GM18870 (cell line): ENCODE data around the gene MEIOB.
"Not testable (repeated sequence)": the region's sequence is repeated elsewhere in the genome, so short reads cannot be mapped to it uniquely, and the experiment has no call there.

Source experiments
- ATAC-seq: cut with Tn5 transposase; IDR thresholded peaks from one replicate; pipeline ENCODE4 v1.9.1; 2021; ENCODE audit warnings: moderate library complexity; ENCODE audit not compliant: unreplicated experiment

MEIOB gene

DNA sequence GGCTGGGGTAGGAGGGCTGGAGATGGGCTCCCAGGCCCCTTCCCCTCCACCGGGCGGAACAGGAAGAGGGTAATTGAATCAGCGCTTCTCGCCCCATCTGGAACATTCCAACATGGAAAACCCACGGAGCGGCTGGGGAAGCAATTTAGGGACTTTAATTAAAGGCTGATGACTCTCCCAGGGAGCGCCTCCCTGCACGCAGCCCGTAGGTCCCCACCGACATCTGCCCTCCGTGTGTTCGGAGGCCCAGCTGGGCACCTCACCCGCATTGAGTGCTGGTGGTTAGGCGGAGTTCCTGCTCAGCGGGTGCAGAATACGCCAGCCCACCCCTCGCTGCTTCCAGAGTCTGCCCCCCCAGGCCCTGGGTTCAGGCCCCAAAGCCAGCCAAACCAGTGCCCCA is 36.2 kb upstream of the MEIOB start:
- ATAC-seq = no peak

- no peak for ATAC-seq
These were observed 35.4 kb upstream of the MEIOB start for GRCh38 chr16:1907226-1907860.

DNA sequence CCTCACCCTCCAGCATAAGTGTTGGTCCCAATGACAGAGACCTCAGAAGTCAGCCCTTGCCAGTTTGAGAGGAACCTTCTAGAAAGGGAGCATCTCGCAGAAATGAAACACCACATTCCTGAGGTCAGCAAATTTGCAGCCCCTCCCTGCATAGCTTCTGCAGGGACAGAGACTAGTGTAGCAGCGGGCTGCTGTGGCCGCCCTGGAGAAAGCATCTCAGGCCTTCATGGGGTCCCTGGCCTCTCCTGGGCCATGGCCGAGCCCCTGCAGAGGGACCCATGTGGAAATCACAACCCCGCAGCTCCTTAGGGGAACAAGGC is 34.8 kb upstream of the MEIOB start:
- no peak for ATAC-seq

- no peak for ATAC-seq
These were observed 34.3 kb upstream of the MEIOB start for GRCh38 chr16:1906055-1906845.

GRCh38 chr16:1903845-1904840 is 32.2 kb upstream of the MEIOB start:
- no peak for ATAC-seq

- ATAC-seq = no peak
These were observed 31.2 kb upstream of the MEIOB start for GRCh38 chr16:1903220-1903574.

DNA sequence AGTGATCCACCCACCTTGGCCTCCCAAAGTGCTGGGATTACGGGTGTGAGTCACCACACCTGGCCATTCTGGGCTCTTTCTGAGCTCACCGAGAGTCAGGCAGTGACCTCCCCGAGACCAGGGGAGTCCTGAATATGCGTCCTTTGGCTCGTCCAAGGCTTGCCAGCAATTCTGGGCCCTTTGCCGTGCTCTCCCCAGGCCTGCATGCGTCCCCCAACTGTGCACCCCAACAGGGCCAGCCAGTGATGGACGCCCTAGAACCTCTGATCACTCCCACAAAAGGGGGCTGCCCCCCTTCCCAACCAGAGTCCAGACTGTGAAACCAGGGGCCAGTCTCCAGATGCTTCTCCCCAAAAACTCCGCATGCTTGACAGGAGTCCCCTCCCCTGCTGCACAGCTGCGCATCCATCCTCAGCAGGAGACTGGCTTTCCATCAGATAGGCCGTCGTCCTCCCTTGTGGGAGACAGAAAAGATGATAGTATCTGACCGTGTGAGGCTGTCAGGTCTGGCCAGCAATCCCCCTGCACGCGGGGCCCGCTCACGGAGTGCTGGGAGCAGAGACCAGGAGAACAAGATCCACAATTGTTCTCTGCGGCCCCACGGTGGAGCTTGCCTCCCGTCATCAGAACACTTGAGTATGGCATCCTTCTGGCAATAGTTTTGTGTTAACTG is 30.7 kb upstream of the MEIOB start:
- ATAC-seq = no peak

- no peak for ATAC-seq
These were observed 28.4 kb upstream of the MEIOB start for GRCh38 chr16:1900452-1900774.

DNA sequence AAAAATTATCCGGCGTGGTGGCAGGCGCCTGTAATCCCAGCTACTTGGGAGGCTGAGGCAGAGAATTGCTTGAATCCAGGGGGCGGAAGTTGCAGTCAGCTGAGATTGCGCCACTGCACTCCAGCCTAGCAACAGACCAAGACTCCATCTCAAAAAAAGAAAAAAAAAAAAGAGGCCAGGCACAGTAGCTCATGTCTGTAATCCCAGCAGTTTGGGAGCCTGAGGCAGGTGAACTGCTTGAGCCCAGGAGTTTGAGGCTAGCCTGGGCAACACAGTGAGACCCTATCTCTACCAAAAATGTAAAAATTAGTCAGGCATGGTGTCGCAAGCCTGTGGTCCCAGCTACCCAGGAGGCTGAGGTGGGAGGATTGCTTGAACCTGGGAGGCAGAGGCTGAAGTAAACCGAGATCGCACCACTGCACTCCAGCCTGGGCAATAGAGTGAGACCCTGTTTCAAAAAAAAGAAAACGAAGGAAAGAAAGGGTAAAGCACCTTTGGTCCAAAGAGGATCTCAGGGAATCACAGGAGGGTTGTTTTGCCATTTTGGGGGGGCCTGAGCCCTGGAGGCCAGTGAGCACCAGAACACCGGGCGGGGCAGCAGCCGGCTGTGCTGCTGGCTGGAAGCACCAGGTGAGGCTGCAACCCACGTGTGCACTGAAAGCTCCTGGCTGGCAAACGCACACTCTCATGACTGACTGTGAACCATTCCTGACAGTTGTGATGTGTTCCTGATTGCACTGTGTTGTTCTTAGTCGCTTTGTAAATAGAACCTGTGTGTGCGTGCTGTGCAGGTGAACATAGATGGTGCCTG is 27.9 kb upstream of the MEIOB start:
- no peak for ATAC-seq

DNA sequence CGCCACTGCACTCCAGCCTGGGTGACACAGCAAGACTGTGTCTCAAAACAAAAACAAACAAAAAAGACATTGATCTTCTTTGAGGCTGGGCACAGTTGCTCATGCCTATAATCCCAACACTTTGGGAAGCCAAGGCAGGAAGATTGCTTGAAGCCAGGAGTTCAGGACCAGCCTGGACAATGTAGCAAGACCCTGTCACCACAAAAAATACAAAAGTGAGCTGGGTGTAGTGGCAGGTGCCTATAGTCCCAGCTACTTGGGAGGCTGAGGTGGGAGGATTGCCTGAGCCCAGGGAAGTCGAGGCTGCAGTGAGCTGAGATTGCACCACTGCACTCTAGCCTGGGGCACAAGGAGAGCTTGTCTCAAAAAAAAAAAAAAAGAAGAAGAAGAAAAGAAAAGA is 25.7 kb upstream of the MEIOB start:
- ATAC-seq = not testable (repeated sequence)

GRCh38 chr16:1895949-1896675 is 24.1 kb upstream of the MEIOB start:
- no peak for ATAC-seq

GRCh38 chr16:1895068-1895467 is 23.1 kb upstream of the MEIOB start:
- no peak for ATAC-seq

GRCh38 chr16:1890708-1891050 is 18.7 kb upstream of the MEIOB start:
- no peak for ATAC-seq

- no peak for ATAC-seq
These were observed 18.2 kb upstream of the MEIOB start for GRCh38 chr16:1890024-1890707.

GRCh38 chr16:1887711-1888354 is 15.9 kb upstream of the MEIOB start:
- no peak for ATAC-seq

DNA sequence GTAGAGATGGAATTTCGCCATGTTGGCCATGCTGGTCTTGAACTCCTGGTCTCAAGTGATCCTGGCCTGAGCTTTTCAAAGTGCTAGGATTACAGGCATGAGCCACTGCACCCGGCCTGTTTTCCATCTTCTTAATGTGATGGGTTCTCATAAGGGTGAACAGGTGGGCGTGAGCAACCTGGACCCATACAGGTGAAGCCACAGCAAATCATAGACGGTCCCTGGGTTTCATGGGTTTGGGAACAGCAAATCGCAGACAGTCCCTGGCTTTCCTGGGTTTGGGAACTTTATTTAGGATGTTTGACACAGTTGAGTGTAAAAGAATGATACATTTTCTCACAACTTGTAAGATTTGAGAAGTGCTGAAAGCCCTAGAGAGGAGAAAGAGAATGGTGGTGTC is 12.9 kb upstream of the MEIOB start:
- ATAC-seq = no peak

GRCh38 chr16:1884155-1884760 is 12.3 kb upstream of the MEIOB start:
- no peak for ATAC-seq

DNA sequence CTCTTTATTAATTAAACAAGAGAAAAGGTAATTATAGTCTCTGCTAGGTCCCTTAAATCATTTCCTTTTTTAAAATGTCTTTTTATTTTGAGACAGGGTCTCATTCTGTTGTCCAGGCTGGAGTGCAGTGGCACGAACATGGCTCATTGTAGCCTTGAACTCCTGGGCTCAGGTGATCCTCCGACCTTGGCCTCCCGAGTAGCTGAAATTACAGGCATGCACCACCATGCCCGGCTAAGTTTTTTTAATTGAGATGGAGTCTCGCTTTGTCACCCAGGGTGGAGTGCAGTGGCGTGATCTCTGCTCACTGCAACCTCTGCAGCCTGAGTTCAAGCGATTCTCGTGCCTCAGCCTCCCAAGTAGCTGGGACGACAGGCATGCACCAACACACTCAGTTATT is 9.2 kb upstream of the MEIOB start:
- ATAC-seq = not testable (repeated sequence)
